Uterus (tissue), 2 donors: ENCODE results near the gene GRM5.
"Not testable (repeated sequence)": the region's sequence is repeated elsewhere in the genome, so short reads cannot be mapped to it uniquely, and the experiment has no call there.

ENCODE experiments used
- CTCF ChIP-seq, 4 experiments: fragments of 200-600 bp in 2 of 4; fragments of 450-650 bp in 2 of 4; sonication (generic) in 2 of 4; IDR thresholded peaks; one replicate each; pipeline ENCODE4 v1.5.1; 2016 to 2019; ENCODE audit warnings: antibody characterized with exemption in 4 of 4, mild to moderate bottlenecking in 2 of 4, moderate library complexity in 1 of 4
- POLR2A ChIP-seq, 2 donors: fragments of 450-650 bp; IDR thresholded peaks; one replicate each; pipeline ENCODE4 v1.6.1; 2016; ENCODE audit warnings: antibody characterized with exemption in 2 of 2, mild to moderate bottlenecking in 1 of 2, moderate library complexity in 1 of 2

GRCh38 chr11:88961621-88962020, 104.2 kb downstream of the GRM5 start:
- not testable (repeated sequence) for TF ChIP-seq CTCF, POLR2A (IDR thresholded peaks at IDR 0.05)
